Activated CD8-positive, alpha-beta memory T cell treated with anti-CD3 and anti-CD28 coated beads, Interleukin-2, amount 50 U/mL, for 24 hours (primary cell): Measurements from ENCODE around the gene EFNA3.

Experiments used
- DNase-seq: peaks from one replicate; pipeline ENCODE4 v3.0.0-alpha.2; 2020; ENCODE audit errors: extremely low read depth

The EFNA3 gene

DNA sequence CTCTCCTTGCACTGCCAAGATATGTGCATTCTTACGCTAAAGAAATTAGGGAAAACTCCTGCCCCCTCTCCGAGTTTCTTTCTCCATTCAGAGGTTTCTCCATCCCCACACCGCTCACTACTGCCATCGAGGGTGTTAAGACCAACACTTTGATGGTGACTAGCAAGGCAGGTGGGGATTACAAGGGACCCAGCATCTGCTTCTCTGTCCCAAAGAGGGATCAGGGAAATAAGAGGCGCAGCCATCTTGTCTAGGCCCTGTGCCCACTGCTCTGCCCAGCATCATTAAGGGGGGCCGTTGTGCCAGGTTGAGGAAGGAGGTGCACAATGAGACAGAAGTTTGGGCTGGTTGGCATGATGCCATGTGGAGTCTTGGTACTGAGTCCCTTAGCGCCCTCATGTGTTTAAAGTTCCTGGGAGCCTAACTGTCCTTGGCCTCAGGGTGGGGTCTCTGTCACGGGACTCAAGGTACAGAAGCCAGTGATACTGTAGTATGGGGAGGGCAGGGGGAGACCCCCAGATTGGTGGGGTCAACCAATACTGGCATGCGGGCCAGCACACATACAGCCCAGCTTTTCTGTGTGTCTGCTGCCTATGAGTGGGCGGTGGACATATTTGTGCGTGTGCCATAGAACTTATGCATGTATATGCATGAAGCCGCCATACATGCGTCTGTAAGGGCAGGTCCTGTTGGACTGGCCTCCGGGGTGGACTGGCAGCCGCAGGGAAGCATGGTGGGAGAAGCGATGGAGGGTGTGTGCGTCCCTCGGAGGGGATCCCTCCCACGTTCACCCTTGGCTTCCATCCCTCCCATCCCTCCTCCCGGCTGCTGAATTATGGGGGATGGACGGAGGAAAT is 5.5 kb downstream of the EFNA3 start:
- DNase-seq = no peak

DNA sequence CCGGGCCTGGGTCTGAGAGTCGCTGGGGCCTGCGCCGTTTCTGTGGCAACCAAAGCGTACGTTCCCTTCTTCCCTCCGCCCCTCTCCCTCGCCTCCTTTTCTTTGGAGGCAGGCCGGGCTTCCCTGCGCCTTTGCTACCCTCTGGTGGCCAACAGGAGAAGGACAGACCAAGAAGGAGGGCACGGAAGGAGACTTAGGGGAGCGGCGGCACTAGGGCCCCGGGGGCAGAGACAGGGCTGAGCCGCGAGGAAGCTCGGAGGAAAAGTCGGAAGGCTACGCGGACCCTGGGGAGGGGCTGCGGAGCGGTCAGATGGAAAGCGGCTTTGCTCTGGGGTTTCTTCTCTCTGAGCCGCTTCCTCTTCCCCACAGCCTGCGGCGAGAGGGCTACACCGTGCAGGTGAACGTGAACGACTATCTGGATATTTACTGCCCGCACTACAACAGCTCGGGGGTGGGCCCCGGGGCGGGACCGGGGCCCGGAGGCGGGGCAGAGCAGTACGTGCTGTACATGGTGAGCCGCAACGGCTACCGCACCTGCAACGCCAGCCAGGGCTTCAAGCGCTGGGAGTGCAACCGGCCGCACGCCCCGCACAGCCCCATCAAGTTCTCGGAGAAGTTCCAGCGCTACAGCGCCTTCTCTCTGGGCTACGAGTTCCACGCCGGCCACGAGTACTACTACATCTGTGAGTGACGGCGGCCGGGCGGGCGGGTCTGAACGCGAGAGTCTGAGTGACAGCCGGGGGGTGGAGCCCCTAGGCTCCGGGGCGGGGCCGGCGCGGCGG is 6.3 kb downstream of the EFNA3 start:
- DNase-seq = peak; percentile 73

DNA sequence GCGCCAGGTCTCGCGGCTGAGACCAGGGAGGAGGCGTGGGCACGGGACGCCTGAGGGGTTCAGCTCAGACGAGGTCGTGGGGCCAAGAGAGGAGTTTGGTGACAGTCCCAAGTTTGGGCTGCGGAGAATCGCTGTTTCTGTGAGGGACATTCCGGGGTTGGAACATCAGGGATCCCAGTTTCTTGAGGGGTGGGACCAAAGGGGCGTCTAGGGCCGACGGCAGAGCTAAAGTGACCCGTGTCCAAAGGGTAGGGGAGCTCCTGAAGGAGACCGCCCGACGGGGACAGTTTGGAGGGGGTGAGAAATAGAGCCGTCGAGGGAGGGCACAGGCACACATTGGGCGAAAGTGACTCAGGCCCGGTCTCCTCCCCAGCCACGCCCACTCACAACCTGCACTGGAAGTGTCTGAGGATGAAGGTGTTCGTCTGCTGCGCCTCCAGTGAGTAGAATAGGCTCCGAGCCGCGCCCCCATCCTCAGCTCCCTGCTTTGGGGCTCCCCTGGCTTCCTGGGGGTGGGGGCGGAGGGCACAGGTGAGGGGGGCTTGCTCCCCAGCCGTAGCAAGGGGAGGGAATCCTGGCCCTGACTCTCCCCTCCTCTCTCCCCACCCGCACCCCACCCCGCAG is 7.0 kb downstream of the EFNA3 start:
- peak; percentile 49 for DNase-seq

DNA sequence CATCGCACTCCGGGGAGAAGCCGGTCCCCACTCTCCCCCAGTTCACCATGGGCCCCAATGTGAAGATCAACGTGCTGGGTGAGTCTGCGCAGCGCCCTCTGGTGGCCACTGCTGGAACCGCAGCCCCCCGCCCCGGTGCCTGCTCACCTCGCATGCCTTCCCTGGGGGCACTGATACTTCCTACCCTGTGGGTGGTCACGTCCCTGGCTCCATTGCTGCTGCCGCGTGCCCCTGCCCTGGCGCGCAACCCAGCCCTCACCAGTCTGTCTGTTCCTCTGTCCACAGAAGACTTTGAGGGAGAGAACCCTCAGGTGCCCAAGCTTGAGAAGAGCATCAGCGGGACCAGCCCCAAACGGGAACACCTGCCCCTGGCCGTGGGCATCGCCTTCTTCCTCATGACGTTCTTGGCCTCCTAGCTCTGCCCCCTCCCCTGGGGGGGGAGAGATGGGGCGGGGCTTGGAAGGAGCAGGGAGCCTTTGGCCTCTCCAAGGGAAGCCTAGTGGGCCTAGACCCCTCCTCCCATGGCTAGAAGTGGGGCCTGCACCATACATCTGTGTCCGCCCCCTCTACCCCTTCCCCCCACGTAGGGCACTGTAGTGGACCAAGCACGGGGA is 7.6 kb downstream of the EFNA3 start:
- DNase-seq = peak; percentile 41

DNA sequence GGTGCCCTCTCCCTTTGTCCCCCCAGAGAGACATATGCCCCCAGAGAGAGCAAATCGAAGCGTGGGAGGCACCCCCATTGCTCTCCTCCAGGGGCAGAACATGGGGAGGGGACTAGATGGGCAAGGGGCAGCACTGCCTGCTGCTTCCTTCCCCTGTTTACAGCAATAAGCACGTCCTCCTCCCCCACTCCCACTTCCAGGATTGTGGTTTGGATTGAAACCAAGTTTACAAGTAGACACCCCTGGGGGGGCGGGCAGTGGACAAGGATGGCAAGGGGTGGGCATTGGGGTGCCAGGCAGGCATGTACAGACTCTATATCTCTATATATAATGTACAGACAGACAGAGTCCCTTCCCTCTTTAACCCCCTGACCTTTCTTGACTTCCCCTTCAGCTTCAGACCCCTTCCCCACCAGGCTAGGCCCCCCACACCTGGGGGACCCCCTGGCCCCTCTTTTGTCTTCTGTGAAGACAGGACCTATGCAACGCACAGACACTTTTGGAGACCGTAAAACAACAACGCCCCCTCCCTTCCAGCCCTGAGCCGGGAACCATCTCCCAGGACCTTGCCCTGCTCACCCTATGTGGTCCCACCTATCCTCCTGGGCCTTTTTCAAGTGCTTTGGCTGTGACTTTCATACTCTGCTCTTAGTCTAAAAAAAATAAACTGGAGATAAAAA is 8.4 kb downstream of the EFNA3 start:
- no peak for DNase-seq

DNA sequence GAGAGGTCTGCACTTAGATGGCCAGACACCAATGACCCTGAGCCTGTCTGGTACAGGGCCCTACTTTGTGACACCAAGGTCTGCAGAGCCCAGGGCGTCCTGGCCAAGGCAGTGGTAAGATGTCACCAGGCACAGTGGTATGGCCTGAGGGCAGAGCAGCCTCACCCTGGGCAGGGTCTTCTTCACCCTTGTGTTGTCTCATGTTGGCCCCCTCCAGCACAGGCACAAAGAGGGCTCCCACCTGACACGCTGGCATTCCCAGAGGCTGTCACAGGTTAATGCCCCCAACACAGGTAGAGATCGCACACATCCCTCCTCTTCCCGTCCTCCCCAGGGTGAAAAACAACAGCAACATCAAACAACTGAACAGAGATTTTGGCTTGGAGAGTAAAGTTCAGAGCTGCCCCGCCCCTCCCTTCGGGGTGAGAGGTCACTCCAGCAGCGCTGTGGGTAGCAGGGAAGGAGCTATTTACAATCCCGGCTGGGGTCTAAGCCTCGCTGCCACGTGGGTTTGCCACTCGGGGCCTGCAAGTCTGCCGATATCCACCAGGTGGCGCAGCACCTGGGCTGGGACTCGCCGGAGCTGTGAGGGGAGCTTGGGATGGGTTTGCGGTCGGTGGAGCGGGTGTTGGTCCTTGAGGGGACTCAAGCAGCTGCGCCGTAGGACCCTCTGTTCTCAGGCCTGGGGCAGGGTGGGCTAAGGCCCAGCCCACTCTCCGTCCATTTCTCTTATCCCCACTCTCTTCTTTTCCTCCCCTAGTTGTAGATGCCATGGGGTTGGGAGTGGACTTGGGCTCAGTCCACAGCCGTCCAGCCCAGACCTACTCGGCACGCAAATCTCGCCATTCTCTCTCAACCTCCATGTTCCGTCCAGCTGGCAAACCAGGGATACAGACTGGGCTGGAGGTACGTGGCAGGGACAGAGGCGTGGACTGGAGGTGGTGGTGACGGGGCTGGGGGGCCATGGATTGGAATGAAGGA is 12.7 kb downstream of the EFNA3 start:
- DNase-seq = peak; percentile 56

DNA sequence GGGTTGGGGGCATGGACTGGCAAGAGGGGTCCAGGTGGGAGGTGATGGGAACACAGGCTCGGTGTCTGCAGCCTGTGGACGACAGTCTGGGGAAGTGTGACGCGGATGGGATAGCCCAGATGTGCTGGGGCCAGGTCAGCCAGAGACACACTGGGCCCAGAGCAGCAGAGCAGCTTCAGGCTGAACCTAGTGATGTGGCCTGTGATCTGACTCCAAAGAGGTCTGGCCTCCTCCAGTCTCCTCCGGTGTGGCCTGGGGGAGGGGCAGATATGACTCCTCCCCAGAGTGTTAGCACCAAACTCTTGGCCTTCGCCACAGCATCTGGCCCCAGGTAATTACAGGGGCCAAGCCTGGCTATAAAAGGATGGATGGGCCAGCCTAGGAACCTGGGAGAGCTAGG is 13.5 kb downstream of the EFNA3 start:
- DNase-seq = no peak

DNA sequence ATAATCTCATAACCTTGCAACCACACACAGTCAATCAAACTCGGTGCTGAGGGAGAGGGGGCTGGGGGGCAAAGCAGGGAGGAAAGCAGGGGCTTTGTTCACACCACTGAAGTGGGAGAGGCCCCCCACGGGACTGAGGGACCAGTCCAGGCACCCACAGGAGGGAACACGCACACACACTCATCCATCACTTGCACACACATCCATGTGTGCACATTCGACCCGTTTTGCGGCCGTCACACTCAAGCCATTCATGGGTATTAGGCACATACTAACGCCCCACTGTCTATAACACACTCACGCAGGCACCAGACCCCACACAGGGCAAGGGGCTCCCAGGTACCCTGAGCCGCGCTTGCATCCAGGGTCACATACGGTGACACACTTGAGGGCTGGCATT is 14.0 kb downstream of the EFNA3 start:
- no peak for DNase-seq

DNA sequence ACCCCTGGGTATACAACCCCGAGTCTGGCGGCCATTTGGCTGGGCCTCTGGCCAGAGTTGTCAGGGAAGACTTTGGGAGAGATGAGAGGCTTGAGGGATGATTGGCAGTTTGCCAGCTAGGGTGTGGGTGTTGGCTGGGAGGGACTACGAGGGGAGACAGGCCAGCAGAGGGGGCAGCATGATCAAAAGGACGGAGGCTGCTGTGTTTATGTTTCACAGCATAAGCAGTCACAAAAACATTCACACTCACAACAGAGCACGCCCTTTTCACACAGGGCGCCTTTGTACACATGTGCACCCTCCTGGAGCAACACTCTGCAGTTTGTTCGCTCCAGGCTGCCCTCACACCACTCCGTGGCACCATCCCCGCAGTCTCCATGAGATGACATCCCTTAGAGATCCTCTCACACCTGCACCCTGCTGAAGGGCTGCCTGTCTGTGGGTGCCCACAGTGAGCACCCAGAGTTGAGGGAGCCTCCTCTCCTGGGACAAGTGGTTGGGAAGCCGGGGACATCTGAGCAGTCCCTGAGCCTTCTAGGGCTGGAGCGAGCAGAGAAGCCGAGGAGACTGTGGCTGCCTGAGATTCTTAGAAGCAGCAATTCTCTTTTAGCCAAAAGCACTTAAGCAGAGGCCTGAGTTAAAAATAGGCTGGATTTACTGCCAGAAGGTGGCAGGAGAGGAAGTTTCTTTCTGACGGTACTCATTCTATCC is 15.4 kb downstream of the EFNA3 start:
- no peak for DNase-seq

DNA sequence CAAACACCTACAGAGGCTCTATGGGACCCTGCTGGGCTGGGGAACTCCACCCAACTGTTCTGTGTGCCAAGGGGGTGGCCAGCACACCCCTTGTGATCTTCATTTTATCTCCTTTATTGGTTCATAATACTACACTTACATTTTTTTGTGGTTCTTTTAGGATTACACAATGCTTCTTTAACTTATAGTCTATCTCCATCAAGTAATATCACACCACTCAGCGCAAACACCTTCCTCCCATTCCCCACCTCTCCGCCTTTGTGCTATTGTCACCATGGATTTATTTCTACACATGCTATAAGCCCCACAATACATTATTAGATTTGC is 15.9 kb downstream of the EFNA3 start:
- DNase-seq = no peak

DNA sequence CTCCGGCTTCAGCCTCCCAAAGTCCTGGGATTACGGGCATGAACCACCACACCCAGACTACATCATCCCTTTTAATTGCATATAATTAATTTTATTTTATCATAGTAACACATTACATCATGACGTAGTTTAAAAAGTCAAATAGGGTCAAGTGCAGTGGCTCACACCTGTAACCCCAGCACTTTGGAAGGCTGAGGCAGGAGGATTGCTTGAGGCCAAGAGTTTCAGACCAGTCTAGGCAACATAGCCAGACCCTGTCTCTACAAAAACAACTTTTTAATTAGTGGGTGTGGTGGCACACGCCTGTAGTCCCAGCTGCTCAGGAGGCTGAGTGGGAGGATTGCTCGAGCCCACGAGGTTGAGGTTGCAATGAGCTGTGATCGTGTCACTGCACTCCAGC is 20.7 kb downstream of the EFNA3 start:
- DNase-seq = no peak

DNA sequence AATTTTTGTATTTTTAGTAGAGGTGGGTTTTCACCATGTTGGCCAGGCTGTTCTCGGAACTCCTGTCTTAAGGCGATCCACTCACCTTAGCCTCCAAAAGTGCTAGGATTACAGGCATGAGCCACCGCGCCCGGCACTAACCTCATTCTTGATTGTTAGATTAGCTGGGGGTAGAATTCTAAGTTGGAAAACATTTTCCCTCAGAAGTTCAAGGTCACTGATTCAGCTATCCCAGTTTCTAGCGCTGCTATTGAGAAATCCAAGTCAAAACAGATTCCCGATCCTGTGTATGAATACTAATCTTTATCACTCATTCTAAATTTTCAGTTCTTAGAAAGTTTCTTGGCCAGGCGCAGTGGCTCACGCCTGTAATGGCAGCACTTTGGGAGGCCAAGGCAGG is 24.7 kb downstream of the EFNA3 start:
- DNase-seq = no peak

DNA sequence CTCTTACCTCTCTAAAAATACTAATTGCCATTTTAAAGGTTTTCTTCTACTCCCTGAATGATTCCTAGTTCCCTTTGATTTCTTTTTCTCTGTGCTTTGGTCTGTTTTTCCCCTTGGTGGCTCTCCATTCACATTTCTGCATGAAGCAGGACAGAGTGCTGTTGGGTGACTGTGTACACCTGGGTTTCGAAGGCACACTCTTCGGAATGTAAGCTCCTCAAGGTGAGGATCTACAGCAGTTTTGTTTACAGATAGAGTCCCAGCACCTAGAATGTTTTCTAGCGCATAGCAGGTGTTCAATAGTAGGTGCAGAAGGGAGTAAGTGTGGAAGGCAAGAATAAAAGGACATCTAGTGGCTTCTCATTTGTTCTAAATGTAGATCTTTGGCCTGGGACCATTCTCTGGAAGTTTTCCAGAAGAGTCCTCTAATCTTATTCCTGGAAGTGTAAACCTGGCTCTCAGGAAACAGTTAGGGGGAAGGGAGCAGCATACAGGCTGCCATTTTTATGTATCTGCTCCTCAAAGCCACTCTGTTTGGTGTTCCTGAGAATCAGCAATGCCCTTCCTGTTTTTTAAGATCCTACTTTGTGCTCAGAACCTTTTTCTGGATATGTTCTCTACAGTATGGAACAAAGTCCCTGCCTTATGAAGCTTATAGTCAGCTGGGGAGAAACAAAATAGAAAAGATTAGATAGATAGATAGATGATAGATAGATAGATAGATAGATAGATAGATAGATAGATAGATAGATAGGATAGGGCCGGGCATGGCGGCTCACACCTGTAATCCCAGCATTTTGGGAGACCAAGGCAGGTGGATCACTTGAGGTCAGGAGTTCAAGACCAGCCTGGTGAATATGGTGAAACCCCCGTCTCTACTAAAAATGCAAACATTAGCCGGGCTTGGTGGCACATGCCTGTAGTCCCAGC is 26.2 kb downstream of the EFNA3 start:
- DNase-seq = no peak

DNA sequence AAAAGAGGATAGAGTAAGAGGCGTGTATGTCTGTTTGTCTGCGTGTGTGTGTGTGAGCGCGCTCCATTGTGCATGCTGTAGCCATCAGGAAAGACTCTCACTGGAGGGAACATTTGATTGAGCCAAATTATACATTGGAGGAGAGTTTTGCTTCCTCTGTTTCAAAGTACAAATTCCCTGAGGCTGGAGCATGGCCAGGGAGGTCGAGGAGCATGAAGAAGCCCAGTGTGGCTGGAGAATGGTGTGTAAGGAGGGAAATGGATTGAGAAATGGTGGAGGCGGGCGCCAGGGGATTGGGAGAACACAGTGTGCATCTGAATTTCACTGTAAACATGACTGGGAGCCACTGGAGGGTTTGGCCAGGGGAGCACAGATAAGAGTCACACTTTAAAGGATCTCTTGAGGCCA is 27.0 kb downstream of the EFNA3 start:
- DNase-seq = no peak

DNA sequence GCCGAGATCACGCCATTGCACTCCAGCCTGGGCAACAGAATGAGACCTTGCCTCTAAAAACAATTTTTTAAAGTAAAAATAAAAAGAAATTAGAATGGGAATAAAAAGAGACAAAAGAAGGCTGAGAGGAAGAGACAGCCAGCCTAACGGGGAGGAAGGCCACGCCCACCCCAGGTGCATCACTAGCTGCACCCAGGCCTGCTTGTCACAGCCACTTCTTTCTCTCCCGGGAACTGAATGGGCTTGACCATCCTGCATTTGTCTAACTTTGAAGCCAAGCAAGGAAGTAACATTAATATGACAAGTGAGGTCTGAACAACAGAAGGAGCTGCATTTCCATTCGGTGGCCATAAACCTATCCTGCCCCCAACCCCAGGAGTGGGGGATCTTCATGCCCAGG is 28.2 kb downstream of the EFNA3 start:
- no peak for DNase-seq

DNA sequence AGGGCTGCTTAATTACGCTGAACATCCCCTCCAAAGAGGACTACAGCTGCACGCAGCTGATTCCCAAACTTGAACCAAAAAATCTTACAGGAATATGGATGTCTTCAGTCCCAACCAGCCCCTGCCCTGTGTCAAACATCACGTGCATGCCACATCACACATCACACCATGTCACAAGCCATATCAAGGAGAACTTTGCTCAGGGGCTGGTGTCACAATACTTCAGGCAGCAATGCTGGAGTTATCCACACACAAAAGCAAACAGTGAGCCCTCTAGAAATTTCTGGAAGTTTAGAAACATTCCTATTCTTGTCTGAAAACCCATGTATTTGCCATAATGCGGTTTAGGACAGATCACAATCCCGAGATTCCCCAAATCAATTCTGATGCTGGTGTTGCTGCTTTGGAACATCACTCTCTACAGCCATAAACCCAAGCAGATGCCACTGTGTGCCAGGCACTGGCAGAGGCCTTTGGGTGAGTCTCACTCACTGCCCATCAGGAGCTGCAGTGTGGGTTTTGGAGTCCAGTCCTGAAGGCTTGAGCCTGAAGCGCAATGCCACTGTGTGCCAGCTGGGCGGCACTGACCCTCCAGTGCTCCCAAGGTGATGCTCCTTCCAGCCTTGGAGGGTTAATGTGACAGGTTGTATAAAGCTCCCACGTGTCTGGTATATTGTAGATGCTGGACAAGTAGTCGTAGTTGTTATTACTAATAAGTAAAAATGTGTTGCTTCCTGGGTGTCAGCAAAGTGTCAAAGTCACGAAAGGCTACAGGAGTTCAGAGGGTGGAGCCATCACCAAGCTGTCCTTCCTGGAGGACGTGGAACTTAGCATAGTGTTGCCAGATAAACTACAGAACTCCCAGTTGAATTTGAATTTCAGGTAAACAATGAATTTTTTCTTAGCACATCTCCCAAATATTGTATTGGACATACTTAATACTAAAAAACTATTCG is 28.9 kb downstream of the EFNA3 start:
- DNase-seq = no peak

DNA sequence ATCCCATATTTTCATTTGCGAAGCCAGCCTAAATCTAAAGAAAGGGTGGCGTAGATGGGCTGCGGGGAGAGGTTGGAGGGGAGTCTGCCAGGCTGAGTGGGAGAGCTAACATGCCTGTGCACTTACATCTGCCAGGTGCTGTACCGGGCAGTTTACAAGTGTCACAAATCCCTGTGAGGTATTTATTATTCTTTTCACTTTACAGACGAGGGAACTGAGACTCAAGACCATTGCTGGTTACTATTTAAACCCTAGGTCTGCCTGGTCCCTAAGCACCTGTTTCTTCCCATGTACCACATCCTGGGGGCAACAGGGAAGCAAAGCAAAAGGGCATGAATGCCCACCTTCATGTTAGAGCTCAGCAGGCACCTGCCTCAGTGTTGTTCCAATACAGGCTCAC is 29.7 kb downstream of the EFNA3 start:
- no peak for DNase-seq

DNA sequence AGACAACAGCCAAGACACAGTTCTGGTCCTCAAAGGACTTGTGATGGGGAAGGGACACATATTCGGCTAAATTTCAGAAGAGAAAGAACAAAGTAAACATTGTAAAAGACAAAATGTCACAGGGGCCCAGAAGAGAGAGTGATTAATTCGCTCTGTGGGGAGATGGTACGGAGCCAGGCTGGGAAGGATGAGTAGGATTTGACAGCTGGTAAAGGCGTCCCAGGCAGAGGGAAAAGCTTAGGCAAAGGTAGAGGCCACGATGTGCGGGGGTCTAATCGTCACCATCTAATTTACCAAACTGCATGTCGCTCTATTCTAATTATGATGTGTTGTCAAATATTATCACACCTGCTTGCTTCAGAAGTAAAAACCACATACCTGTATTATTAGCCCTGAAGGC is 31.7 kb downstream of the EFNA3 start:
- no peak for DNase-seq
